HepG2 (cell line): ENCODE data around the gene ETFDH. TPM values are rescaled to one million over a fixed set of nuclear protein-coding genes. Genes with fewer than 3 reads are reported as not detected.

Source experiments
- E2F2 ChIP-seq: sonication (generic); formaldehyde crosslinking; IDR thresholded peaks from 2 replicates; pipeline ENCODE4 v1.4.0; 2020; ENCODE audit warnings: missing genetic modification reagents, borderline replicate concordance
- EEA1 ChIP-seq: sonication (generic); formaldehyde crosslinking; IDR thresholded peaks from 2 replicates; pipeline ENCODE4 v1.5.1; 2020; ENCODE audit warnings: mild to moderate bottlenecking, missing genetic modification reagents, borderline replicate concordance
- EP300 ChIP-seq, 3 experiments: sonication (generic) in 1 of 3; formaldehyde crosslinking in 1 of 3; IDR thresholded peaks; 2 replicates each; pipeline versions ENCODE4 v1.5.1 to v1.6.1; 2011 to 2020; ENCODE audit warnings: low read depth in 2 of 3, low read length in 2 of 3, borderline replicate concordance in 1 of 3, improper control_type of control experiment in 1 of 3, mild to moderate bottlenecking in 1 of 3, missing genetic modification reagents in 1 of 3, moderate library complexity in 1 of 3
- HCFC1 ChIP-seq: fragments of 150-350 bp; IDR thresholded peaks from 2 replicates; pipeline ENCODE4 v1.6.1; 2014; ENCODE audit warnings: low read depth, low read length
- HNRNPUL1 ChIP-seq: fragments of 200-400 bp; formaldehyde crosslinking; IDR thresholded peaks from 2 replicates; pipeline ENCODE4 v1.6.1; 2017; ENCODE audit warnings: low read depth, mild to moderate bottlenecking, low read length, moderate library complexity
- MEIS1 ChIP-seq: sonication (generic); formaldehyde crosslinking; IDR thresholded peaks from 2 replicates; pipeline ENCODE4 v1.9.0; 2021; ENCODE audit warnings: mild to moderate bottlenecking, missing genetic modification reagents, moderate library complexity, borderline replicate concordance
- NR3C1 ChIP-seq: sonication (generic); formaldehyde crosslinking; IDR thresholded peaks from 2 replicates; pipeline ENCODE4 v1.4.0; 2020; ENCODE audit warnings: missing genetic modification reagents
- REXO4 ChIP-seq: sonication (generic); formaldehyde crosslinking; IDR thresholded peaks from 2 replicates; pipeline ENCODE4 v1.8.0; 2022; ENCODE audit warnings: missing genetic modification reagents, mild to moderate bottlenecking, borderline replicate concordance
- SNAI1 ChIP-seq: sonication (generic); formaldehyde crosslinking; IDR thresholded peaks from 2 replicates; pipeline ENCODE4 v1.5.0; 2020; ENCODE audit warnings: mild to moderate bottlenecking, missing genetic modification reagents, borderline replicate concordance
- TRAFD1 ChIP-seq: sonication (generic); formaldehyde crosslinking; IDR thresholded peaks from 2 replicates; pipeline ENCODE4 v1.5.1; 2020; ENCODE audit warnings: missing genetic modification reagents, mild to moderate bottlenecking, borderline replicate concordance
- ZBTB7A ChIP-seq: sonication (generic); formaldehyde crosslinking; IDR thresholded peaks from 2 replicates; pipeline ENCODE4 v1.8.0; 2022; ENCODE audit warnings: mild to moderate bottlenecking, missing genetic modification reagents
- ZHX1 ChIP-seq: sonication (generic); formaldehyde crosslinking; IDR thresholded peaks from 2 replicates; pipeline ENCODE4 v1.8.1; 2022; ENCODE audit warnings: low read depth, mild to moderate bottlenecking, missing genetic modification reagents
- ZNF296 ChIP-seq: sonication (generic); formaldehyde crosslinking; conservative IDR thresholded peaks from 2 replicates; pipeline ENCODE4 v1.5.0; 2020; ENCODE audit warnings: mild to moderate bottlenecking, missing genetic modification reagents
- ZNF451 ChIP-seq: sonication (generic); formaldehyde crosslinking; IDR thresholded peaks from 2 replicates; pipeline ENCODE4 v1.5.0; 2020; ENCODE audit warnings: mild to moderate bottlenecking, missing genetic modification reagents
- ZNF660 ChIP-seq: sonication (generic); formaldehyde crosslinking; IDR thresholded peaks from 2 replicates; pipeline ENCODE4 v1.5.1; 2020; ENCODE audit warnings: mild to moderate bottlenecking, low read depth, missing genetic modification reagents, borderline replicate concordance
- ZNF672 ChIP-seq: sonication (generic); formaldehyde crosslinking; IDR thresholded peaks from 2 replicates; pipeline ENCODE4 v1.8.1; 2022; ENCODE audit warnings: missing genetic modification reagents
- ZSCAN21 ChIP-seq: sonication (generic); formaldehyde crosslinking; IDR thresholded peaks from 2 replicates; pipeline ENCODE4 v1.8.0; 2022; ENCODE audit warnings: mild to moderate bottlenecking, missing genetic modification reagents, moderate library complexity, borderline replicate concordance
- polyA plus RNA-seq, 8 experiments: library from polyadenylated mRNA; depleted of rRNA in 3 of 8; stranded (reverse) in 7 of 8; unstranded in 1 of 8; fragments of >200 nt; fragmentation: Illumina TruSeq in 4 of 8; extraction: Trizol in 4 of 8; gene quantifications; 2 replicates each; pipeline versions ENCODE4 v1.2.1 to v1.2.3, GENCODE V29; 2011 to 2016; ENCODE audit warnings: low read depth in 4 of 8, missing spikeins in 1 of 8, mixed read lengths in 1 of 8; ENCODE audit not compliant: insufficient read depth in 1 of 8
- total RNA-seq, 5 experiments: library from RNA; depleted of rRNA; stranded (reverse); fragments of >200 nt; fragmentation: Illumina TruSeq; extraction: Trizol; gene quantifications; 2 replicates each; pipeline ENCODE4 v1.2.3, GENCODE V29; 2016; ENCODE audit warnings: low read depth in 1 of 5

Gene ETFDH
- total and polyA plus RNA-seq, 2 of the 13 experiments (the other 11 are each of a cell fraction or from before 2014, with no cell fraction given) = 14.7 to 17.8 TPM

GRCh38 chr4:158722917-158723793 lies 51.1 kb downstream of the ETFDH start, which contains the start of gene PPID (continued):
- no peak for TF ChIP-seq TRAFD1
- no peak for TF ChIP-seq ZBTB7A (CRISPR knock-in tag)
- no peak for TF ChIP-seq REXO4 (CRISPR knock-in tag)
- TF ChIP-seq ZNF660 (CRISPR knock-in tag) = no peak
- no peak for TF ChIP-seq HNRNPUL1
- no peak for TF ChIP-seq NR3C1 (CRISPR knock-in tag)
- TF ChIP-seq ZNF296 (CRISPR knock-in tag) = no peak
- peak; percentile 58; the same call in 1 of the 2 replicates for TF ChIP-seq EEA1 (CRISPR knock-in tag)
- TF ChIP-seq EP300 (IDR thresholded peaks at IDR 0.05; ENCODE audit: low read depth in 2 of 2, low read length in 2 of 2) = 0 out of 4 replicates have a peak, but pooled peaks of 1 of the 2 experiments have one; percentile 15
- TF ChIP-seq EP300 (CRISPR knock-in tag; IDR thresholded peaks at IDR 0.05; ENCODE audit: borderline replicate concordance) = peak; percentile 64; the same call in 1 of the 2 replicates
- peak; percentile 35; the same call in 1 of the 2 replicates for TF ChIP-seq HCFC1
- TF ChIP-seq SNAI1 = no peak
- TF ChIP-seq ZNF451 (CRISPR knock-in tag) = peak; percentile 63; the same call in 1 of the 2 replicates
- no peak for TF ChIP-seq E2F2 (CRISPR knock-in tag)
- no peak for TF ChIP-seq ZNF672 (CRISPR knock-in tag)
- no peak for TF ChIP-seq ZHX1
- TF ChIP-seq MEIS1 = peak; percentile 58; the same call in 1 of the 2 replicates
- peak; percentile 56 for TF ChIP-seq ZSCAN21 (CRISPR knock-in tag)
